COR-L47 (cell line): ENCODE data around the gene MAML1.

Experiments used
- DNase-seq: peaks from one replicate; lab custom pipeline; 2025; lab: John Stamatoyannopoulos, UW

The MAML1 gene

DNA sequence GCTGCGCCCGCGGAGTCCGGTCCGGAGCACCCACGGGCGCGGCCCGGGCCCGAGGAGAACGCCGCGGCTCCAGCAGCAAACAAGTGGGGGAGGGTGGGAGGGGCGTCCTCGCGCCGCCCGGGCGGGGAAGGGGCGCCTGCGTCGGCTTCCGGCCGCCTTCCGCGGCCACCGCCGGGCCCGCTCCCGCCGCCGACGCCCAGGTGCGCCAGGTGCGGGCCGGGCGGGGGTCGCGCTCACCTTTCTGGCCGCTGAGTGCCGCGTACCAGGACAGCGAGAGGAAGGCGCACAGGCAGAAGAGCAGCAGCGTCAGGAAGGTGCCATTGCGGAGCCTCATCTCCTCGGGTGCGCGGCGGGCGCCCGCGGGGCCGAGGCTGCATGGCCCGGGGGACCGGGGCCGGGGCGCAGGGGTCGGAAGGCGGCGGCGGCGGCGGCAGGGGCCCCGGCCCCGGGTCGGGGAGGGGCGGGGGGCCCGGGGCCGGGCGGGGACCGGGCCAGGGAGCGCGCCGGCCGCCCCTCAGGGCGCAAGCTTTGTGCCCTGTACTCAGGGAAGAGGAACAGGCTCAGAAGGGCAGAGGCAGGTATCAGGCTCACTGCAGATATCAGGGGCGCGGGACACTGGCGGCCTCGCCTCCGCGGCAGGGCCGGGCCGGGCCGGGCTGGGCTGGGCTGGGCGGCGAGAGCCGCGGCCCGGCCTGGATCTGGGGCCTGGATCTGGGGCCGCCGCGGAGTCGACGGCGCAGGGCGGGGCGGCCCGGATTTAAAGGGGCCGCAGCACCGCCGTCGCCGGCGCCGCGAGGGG, 73.8 kb downstream of the MAML1 start, which contains the start of gene MGAT4B:
Gene MGAT4B (minus strand): TSS at position 617 of the 799 bp plus-strand sequence. CDS start 283 bp downstream, at position 334.
- DNase-seq: peak; percentile 50

DNA sequence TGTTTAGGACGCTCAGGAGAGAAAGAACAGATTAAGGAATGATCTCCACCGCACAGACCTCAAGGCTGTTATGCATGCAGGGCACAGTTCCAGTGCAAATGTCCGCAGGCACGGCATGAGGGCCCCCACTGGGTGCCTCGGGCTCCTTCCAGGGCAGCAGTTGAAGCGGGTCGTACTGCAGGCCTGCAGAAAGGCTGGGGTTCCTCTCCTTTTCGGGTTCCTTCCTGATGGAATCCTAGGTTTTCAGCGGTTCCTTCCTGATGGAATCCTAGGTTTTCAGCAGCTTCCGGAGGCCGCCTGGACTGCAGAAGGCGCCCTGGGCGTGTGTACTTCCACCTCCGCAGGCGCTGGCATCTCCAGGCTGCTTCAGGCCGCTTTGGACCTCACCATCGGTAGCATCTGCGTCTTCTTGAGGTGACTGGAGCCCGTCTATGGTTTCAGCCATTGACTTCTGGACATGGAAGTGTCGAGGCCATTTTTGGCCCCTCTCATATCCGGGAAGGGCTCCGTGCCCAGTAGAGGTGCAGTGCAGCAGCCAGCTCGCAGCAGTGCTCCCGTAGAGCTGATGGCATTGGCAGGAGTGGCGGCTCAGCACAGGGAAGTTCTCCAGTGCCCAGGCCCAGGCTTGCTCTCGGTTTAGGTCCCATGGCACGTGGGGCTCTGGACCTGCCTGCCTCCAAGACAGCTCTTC, 79.7 kb downstream of the MAML1 start:
- DNase-seq: no peak

DNA sequence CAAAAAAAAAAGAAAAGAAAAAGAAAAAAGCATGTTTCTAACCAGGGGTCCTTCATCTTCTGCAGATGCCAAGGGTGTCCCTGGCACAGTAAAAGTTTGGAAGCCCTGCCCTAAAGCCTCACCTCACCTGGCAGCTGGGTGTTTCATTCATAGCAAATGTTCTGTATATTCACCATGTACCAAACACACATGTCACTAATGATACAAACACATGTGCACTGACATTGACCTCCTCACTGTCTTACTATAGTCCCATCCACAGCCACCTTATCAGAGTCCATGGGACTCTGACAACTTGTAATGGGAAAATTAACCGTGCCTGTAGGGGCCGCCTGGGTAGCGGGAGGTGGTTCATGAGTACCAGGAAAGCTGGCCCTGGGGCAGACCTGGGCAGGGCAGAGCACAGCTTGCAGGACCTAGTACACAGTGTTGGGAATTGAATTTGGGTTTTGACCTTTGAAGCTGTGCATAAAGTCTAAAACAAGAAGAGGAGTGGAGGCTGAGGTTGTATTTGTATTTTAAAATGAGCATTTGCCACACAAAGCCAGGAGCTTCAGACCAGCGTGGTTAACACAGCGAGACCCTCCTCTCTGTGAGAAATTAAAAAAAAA, 80.5 kb downstream of the MAML1 start:
- no peak for DNase-seq

DNA sequence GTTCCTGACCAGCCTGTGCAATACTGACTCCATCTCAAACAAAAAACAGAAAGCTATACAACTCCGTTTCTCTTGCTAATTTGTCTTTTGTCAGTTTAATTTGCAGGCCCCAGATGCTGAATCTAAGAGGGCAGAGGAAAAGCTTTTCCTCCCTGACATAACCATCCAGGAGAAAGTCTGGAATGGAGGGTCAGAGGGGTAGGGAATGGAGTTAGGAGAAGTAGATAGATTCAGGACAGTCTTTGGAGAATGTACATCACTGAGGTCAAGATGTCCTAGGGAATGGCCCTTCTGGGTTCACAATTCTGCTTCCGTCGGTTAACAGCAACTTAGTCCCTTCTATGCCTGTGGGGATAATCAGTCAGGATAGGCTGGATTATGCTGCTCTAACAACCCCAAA, 81.5 kb downstream of the MAML1 start:
- no peak for DNase-seq

DNA sequence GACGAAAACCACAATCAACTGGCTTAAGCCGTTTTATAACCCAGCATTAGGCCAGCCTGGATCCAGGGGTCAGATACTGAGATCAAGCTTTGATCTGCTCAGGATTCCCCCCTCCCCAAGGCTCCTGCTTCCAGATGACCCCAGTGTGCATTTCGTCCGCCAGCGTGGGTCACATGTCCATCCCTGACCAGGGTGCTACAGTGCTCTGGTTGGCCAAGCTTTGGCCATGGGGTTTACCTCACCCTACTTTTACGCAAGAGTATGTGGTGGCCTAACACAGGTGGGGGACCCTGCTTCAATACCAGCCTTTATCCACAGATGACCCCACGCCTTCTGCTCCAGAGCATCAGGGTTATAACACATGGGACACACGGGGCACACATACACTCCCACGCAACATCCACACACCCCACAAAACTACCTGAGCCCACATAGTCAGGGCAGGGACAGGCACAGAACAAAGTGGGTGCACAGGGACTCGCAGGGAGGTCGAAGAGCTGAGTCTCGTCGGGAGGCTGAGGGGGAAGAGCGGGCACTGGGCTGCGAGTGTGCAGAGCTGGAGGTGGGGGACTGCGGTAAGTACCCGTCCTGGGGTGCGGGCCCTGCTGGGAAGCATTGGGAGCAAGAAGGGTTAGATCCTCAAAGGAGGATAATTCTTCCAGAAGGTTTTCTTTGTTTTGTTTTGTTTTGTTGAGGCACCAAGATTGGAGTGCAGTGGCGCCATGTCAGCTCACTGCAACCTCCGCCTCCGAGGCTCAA, 83.0 kb downstream of the MAML1 start:
- DNase-seq: no peak

DNA sequence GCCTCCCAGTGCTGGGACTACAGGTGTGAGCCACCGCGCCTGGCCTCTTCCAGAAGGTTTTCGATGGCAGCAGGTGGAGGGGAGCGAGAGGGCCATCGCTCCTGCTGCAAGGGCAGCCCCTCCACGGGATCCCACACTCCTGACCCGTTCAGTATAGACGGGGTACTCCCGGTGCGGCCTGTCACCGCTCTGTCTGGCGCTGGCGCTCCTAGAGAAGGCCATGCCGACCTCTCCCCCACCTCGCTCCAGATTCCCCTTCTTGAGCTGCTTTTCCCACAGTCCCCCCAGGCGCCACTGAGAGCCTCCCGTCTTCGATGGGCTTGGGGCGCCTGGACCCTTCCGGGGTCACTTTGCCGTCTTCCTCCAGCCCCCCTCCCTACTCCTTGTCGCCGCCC, 83.8 kb downstream of the MAML1 start:
- no peak for DNase-seq

DNA sequence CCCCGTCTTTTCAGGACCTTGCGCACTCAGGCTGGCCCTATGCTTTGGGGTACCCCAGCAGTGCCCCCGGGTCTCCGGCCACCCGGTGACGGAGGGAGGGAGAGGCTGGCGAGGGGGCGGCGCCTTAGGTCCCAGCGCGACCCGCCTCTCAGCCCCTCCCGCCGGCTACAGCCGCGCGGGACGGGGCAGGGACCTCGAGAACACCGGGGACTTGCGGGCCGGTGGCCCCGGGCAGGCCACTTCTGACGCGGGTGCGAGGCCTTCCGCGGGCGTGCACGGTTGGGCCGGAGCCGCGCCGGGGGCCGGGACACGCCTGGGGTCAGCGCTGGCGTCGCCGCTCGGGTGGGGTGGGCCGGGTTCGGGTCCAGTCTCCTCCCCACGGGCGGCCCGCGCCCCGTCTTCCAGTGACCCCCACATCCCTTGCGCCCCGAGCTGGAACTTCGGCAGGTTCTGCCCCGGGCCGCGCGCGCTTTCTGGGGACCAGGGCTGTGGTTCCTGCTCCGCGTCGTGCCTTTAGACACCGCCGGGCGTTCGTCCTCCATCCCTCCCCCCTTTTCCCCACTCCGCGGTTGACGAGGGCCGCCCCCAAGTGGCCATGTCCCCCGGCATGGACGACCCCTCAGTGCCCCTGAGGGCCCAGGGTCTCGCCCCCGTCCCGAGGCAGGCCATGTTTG, 84.3 kb downstream of the MAML1 start:
- DNase-seq: no peak

DNA sequence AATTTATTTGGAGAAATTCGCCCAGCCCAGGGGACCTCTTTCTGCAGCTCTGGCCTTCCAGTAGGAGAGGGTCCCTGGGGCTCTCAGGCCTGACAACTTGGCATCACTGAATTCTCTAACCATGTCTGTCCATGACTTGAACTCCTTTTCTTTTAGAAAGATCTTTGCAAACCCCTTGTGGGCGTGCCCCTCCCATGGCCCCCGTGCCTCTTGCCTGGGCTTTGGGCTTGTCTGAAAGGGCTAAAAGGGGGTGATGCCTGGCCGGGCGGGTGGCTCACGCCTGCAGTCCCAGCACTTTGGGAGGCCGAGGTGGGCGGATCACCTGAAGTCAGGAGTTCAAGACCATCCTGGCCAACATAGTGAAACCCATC, 84.8 kb downstream of the MAML1 start:
- DNase-seq: no peak

DNA sequence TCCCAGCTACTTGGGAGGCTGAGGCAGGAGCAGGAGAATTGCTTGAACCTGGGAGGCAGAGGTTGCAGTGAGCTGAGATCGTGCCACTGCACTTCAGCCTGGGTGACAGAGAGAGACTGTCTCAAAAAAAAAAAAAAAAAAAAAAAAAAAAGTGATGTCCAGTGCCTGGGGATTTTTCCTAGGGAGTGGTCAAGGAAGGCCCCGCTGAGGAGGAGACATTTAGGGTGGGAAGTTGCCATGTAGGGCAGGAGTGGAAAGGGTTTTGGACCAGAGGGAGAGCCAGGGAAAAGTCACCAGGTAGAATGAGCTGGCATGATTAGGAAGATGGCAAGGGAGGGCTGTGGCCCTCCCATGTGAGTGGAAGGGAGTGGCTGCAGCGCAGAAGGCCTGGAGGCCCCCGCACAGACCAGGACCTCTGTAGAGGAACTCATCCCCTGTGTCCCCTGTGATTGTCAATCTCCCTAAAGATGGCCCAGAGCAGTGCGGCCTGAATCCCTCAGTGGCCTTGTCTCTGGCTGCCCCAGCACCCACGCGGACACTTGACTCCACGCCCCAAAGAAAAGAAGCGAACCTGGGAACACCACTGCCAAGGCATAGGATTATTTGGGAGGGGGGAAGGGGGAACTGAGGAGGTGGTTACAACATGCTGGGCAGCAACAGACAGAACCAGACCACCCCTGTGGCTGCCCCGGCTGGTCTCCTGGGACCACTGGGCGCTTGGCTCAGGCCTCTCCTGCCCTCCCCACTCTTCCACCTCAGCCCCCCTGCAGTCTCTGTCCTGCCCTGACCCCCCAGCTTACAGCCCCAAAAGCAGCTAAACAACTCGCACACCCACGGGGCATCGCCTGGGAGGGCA, 85.5 kb downstream of the MAML1 start:
- no peak for DNase-seq

DNA sequence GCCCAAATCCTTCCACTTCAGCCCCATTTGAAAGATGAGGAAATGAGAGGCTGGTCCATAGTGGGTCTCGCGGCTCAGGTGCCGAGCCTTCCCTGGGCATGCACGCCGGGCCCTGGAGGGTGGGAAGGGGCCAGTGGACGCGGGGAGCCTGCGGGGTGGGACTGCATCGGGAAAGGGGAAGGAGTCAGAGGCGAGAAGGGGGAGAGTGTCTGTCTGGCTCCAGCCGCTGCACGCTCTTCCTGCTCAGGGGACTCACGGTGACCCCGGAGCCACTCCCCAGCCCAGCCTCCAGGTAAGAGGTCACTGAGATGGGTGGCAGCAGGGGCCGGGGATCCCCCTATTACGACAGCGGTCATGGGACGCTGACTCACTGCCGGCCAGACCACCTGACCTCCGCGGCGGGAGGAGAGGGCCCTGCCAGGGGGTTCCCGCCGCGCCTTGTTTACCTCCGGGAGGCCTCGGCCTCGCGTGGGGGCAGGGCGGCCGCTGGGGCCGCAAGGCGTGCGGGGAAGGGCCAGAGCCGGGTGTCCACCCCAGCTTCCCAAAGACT, 86.2 kb downstream of the MAML1 start:
- peak; percentile 64 for DNase-seq

DNA sequence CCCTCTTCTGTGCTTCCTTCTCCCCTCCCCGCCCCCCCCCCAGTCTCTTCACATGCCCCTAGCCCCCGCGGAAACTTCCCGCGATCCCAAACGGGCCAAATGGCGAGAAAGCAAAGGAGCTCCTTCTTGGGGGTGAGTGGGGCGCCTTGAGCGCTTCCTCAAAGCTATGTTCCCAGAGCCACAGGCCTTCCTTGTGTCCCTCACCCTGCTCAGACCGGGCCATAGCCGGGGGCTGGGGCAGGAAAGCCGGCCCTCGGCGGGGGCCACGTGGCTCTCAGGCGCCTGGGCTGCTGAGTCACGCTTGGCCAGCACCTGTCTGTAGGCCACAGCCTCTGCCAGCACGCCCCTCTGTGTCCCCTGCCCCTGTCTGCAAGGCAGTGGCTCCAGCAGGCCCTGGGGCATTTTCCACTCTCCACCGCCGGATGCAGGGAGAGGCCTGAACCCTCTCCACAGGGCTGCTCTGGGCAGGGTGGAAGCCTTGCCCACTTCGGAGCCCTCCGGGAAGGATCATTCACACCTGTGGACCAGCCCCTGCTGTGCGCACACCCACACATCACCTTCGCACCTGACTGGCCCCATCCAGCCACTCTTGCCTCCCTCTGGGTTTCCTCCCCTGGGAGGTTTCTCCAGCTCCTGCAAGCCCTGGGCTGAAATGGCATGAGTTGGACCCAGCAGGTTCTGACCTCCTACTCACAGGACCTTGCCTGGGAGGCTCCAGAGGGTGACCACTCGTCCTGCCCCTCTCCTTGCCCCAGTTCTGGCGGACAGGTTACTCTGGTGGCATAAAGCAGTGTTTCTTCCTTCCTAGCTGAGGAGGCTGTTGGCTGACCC, 86.9 kb downstream of the MAML1 start:
- peak; percentile 67 for DNase-seq

DNA sequence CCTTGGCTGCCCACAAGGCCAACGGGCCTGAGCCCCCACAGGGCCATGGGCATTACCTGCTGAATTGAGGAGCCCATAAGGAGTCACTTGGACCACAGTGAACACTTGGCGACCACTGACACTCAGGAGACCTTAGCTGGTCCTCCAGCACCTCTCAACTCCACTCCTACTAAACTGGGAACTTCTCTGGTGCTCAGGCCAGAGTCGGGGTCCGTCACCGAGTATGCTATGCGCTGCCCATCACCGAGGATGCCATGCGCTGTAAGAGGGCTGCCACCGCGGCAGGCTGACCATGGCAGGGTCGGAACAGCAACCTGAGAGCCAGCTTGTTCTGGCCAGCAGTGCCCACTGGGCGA, 87.5 kb downstream of the MAML1 start:
- no peak for DNase-seq

DNA sequence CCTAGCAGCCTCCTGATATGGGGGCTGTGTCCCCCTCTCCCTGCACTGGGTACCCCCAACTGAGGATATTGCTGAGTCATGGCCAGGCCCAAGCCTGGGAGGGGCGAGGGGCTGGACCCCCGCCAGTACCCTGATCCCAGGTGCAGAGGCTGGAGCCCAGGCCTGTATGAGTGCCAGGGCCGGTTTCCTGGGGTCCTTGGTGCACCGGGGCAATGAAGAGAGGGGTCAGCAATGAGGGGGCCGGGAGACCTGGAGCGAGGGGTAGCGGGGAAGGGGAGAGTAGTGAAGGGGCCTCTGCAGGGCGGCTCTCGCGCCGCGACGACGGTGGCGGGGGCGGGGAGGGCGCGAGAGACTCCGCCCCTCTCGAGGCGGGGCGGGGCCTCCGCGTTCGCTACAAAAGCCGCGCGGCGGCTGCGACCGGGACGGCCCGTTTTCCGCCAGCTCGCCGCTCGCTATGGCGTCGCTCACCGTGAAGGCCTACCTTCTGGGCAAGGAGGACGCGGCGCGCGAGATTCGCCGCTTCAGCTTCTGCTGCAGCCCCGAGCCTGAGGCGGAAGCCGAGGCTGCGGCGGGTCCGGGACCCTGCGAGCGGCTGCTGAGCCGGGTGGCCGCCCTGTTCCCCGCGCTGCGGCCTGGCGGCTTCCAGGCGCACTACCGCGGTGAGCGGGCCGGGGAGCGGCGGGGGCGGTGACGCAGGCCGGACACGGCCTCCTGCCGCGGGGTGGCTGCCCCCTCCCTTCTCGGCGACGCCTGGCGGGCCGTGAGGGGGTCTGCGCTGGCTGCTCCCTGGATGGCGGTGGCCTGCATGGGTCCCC, 88.1 kb downstream of the MAML1 start, which contains the start of gene SQSTM1:
Gene SQSTM1 (plus strand): TSS at position 423 of the 815 bp plus-strand sequence. CDS start 32 bp downstream, at position 455.
- DNase-seq: peak; percentile 65

DNA sequence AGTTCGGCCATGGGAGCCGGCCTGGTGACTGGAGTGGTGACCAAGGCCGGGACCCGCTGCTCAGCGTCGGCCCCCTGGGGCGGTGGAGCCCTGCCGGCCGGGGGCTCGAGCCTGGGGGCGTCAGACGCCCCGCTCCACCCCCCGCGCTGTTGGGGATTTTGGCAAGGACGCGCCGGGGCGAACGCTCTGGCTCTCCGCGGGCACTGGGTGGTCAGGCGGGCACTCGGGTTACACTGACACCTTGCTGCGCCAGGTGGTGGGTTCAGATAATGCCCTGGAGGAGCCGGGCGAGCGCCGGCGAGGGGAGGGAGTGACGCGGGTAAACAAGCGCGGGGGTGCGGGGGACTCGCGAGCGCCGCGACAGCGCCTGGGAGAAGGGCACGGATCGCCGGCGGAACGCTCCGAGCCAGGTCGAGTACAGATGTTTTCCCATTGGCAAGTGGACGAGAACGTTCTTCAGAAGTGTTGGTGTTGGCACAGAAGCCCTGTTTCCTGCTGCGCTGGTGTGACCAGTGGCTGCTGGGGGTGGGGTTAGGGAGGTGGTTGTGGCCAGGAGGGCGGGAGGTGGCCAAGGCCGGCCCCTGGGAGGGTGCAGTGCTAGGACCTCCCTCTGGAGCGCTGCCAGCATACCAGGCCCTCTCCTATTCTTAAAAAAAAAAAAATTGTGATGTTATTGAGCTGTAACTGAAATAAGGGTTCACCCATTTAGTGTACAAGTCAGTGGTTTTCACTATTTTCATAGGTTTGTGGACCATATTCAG, 88.9 kb downstream of the MAML1 start:
- DNase-seq: peak; percentile 83

DNA sequence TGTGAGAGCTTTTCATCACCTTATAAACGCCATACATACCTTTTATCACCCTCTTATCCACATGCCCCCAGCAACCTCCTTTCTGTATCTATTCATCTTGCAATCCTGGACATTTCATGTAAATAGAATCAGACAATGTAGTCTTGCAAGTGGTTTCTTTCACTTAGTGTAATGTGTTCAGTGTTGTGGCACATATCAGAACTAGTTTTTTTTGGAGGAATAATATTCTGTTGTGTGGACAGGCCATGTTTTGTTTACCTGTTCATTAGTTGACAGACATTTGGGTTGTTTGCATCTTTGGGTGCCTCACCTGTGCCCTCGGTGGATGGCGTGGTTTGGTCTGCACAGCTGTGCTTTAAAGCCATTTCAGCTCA, 89.4 kb downstream of the MAML1 start:
- no peak for DNase-seq

DNA sequence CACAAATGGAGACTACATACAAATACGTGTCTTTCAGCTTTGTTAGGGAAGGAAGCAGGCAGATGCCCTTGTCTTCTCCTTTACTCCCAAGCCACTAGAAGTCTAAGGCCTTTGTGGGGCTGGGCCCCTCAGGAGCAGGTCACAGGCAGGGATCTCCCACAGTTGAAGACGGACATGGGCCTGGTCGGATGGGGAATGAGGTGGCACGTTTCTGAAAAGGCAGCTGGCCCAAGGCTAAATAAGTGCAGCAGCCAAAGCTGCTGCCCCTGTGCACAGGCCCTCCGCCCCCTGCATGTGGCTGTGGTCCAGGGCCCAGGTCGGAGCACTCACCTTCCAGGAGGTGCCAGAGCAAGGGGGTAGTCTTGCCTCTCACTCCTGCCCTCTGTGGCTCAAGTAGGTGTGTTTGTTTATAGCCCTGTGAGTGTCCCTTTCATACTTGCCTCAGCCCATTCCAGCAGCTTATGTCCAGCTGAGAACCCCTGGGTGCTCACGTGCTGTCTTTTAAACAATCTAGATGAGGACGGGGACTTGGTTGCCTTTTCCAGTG, 89.9 kb downstream of the MAML1 start:
- no peak for DNase-seq

DNA sequence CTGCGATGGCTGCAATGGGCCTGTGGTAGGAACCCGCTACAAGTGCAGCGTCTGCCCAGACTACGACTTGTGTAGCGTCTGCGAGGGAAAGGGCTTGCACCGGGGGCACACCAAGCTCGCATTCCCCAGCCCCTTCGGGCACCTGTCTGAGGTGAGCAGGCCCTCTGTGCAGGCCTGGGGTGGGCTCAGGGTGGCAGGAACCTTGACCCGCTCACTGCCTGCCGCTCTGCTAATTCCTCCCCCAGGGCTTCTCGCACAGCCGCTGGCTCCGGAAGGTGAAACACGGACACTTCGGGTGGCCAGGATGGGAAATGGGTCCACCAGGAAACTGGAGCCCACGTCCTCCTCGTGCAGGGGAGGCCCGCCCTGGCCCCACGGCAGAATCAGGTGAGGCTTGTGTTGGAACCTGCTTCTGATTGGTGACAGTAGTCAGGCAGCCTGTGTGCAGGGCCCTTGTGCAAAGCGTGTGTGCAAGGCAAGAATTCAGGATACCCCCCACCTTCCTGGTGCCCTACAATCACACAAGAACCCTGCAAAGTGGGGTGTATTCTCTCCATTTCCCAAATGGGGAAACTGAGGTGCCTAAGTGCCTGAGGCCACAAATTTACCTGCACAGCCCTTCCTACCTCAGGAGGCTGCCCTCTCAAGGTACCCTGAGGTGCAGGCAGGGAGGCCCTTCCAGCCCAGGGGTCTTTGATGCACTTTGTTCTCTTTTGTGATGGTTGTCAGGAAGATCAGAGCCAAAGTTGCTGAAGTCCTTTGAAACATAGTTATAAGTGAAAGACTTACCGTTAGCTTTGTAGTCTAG, 91.5 kb downstream of the MAML1 start:
- DNase-seq: no peak
